ENCODE measurements around the gene SKOR1.

SKOR1 gene

GRCh38 chr15:67823314-67824196 is 1.8 kb upstream of the SKOR1 start:
- Histone ChIP-seq H3K4me1 (ENCODE audit: control insufficient read depth, insufficient read depth, low read length) (peaks cover 49% of the 10 kb centered on the region), H3K9ac (ENCODE audit: low read length) (no peak overlapping the region), H3K4me3 (ENCODE audit: low read length) (no peak overlapping the region), H3K9me3 (ENCODE audit: control insufficient read depth, low read length) (peaks cover 3% of the 10 kb centered on the region), H3K36me3 (ENCODE audit: control insufficient read depth, insufficient read depth, low read length) (no peaks in the 10 kb centered on the region), H3K27me3 (ENCODE audit: control insufficient read depth, insufficient read depth, low read length) (peaks cover 96% of the 10 kb centered on the region)

GRCh38 chr15:67824197-67824968 is 926 bp upstream of the SKOR1 start:
- Histone ChIP-seq H3K27me3 (ENCODE audit: control insufficient read depth, insufficient read depth, low read length) (peaks cover 97% of the 10 kb centered on the region), H3K9me3 (ENCODE audit: control insufficient read depth, low read length) (peaks cover 3% of the 10 kb centered on the region), H3K4me1 (ENCODE audit: control insufficient read depth, insufficient read depth, low read length) (peaks cover 57% of the 10 kb centered on the region)

DNA sequence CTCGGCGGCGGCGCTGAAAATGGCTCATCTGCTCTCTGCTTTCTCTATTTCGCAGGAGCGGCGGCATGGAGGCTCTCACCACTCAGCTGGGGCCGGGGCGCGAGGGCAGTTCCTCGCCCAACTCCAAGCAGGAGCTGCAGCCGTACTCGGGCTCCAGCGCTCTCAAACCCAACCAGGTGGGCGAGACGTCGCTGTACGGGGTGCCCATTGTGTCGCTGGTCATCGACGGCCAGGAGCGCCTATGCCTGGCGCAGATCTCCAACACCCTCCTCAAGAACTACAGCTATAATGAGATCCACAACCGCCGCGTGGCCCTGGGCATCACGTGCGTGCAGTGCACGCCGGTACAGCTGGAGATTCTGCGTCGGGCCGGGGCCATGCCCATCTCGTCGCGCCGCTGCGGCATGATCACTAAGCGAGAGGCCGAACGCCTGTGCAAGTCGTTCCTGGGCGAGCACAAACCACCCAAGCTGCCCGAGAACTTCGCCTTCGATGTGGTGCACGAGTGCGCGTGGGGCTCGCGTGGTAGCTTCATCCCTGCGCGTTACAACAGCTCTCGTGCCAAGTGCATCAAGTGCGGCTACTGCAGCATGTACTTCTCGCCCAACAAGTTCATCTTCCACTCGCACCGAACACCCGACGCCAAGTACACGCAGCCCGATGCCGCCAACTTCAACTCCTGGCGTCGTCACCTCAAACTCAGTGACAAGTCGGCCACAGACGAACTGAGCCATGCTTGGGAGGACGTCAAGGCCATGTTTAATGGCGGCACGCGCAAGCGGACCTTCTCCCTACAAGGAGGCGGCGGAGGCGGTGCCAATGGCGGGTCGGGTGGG is 790 bp downstream of the SKOR1 start:
- H3K4me1 ChIP-seq (ENCODE audit: control insufficient read depth, insufficient read depth, low read length) = peaks cover 49% of the 10 kb centered on the region
- H3K9ac ChIP-seq (ENCODE audit: low read length) = no peak overlapping the region
- H3K9me3 ChIP-seq (ENCODE audit: control insufficient read depth, low read length) = peaks cover 3% of the 10 kb centered on the region
- peaks cover 97% of the 10 kb centered on the region for H3K27me3 ChIP-seq (ENCODE audit: control insufficient read depth, insufficient read depth, low read length)
- no peak overlapping the region for H3K4me3 ChIP-seq (ENCODE audit: low read length)
- H3K36me3 ChIP-seq (ENCODE audit: control insufficient read depth, insufficient read depth, low read length) = no peaks in the 10 kb centered on the region

More at GRCh38 chr15:67824197-67824968, 926 bp upstream of the SKOR1 start:
- Histone ChIP-seq H3K4me3 (ENCODE audit: low read length) (no peak overlapping the region), H3K36me3 (ENCODE audit: control insufficient read depth, insufficient read depth, low read length) (no peaks in the 10 kb centered on the region), H3K9ac (ENCODE audit: low read length) (no peak overlapping the region)

- Histone ChIP-seq H3K4me1 (ENCODE audit: control insufficient read depth, insufficient read depth, low read length) (peaks cover 45% of the 10 kb centered on the region), H3K9ac (ENCODE audit: low read length) (no peak overlapping the region), H3K27me3 (ENCODE audit: control insufficient read depth, insufficient read depth, low read length) (peaks cover 95% of the 10 kb centered on the region), H3K4me3 (ENCODE audit: low read length) (no peak overlapping the region), H3K36me3 (ENCODE audit: control insufficient read depth, insufficient read depth, low read length) (no peaks in the 10 kb centered on the region), H3K9me3 (ENCODE audit: control insufficient read depth, low read length) (no peaks in the 10 kb centered on the region)
Measured at GRCh38 chr15:67826717-67827561, 1.6 kb downstream of the SKOR1 start.

DNA sequence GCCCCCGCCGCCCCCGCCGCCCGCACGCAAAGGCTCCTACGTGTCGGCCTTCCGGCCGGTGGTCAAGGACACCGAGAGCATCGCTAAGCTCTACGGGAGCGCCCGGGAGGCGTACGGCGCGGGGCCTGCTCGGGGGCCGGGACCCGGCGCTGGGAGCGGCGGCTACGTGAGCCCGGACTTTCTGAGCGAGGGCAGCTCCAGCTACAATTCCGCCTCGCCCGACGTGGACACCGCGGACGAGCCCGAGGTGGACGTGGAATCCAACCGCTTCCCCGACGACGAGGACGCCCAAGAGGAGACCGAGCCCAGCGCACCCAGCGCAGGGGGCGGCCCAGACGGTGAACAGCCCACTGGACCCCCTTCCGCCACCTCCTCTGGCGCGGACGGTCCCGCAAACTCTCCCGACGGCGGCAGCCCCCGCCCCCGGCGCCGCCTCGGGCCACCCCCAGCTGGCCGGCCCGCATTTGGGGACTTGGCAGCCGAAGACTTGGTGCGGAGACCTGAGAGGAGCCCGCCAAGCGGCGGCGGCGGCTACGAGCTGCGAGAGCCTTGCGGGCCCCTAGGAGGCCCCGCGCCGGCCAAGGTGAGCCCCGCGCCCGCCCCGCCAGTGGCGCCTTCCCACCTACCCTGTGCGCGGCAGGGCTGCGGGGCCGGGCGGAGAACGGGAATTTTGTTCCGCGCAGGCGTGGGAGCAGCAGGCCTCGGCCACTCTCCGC is 2.4 kb downstream of the SKOR1 start:
- Histone ChIP-seq H3K9ac (ENCODE audit: low read length) (no peak overlapping the region), H3K36me3 (ENCODE audit: control insufficient read depth, insufficient read depth, low read length) (no peaks in the 10 kb centered on the region), H3K4me1 (ENCODE audit: control insufficient read depth, insufficient read depth, low read length) (peaks cover 41% of the 10 kb centered on the region), H3K9me3 (ENCODE audit: control insufficient read depth, low read length) (no peaks in the 10 kb centered on the region), H3K27me3 (ENCODE audit: control insufficient read depth, insufficient read depth, low read length) (peaks cover 95% of the 10 kb centered on the region), H3K4me3 (ENCODE audit: low read length) (no peak overlapping the region)

GRCh38 chr15:67828278-67828968 is 3.1 kb downstream of the SKOR1 start:
- Histone ChIP-seq H3K4me3 (ENCODE audit: low read length) (no peak overlapping the region), H3K36me3 (ENCODE audit: control insufficient read depth, insufficient read depth, low read length) (no peaks in the 10 kb centered on the region), H3K4me1 (ENCODE audit: control insufficient read depth, insufficient read depth, low read length) (peaks cover 45% of the 10 kb centered on the region), H3K27me3 (ENCODE audit: control insufficient read depth, insufficient read depth, low read length) (peaks cover 97% of the 10 kb centered on the region), H3K9me3 (ENCODE audit: control insufficient read depth, low read length) (no peaks in the 10 kb centered on the region), H3K9ac (ENCODE audit: low read length) (no peak overlapping the region)

- Histone ChIP-seq H3K9ac (ENCODE audit: low read length) (no peak overlapping the region), H3K9me3 (ENCODE audit: control insufficient read depth, low read length) (no peaks in the 10 kb centered on the region), H3K27me3 (ENCODE audit: control insufficient read depth, insufficient read depth, low read length) (peaks cover 97% of the 10 kb centered on the region), H3K4me1 (ENCODE audit: control insufficient read depth, insufficient read depth, low read length) (peaks cover 51% of the 10 kb centered on the region), H3K36me3 (ENCODE audit: control insufficient read depth, insufficient read depth, low read length) (no peaks in the 10 kb centered on the region), H3K4me3 (ENCODE audit: low read length) (no peak overlapping the region)
Measured at GRCh38 chr15:67828969-67829646, 3.8 kb downstream of the SKOR1 start.

DNA sequence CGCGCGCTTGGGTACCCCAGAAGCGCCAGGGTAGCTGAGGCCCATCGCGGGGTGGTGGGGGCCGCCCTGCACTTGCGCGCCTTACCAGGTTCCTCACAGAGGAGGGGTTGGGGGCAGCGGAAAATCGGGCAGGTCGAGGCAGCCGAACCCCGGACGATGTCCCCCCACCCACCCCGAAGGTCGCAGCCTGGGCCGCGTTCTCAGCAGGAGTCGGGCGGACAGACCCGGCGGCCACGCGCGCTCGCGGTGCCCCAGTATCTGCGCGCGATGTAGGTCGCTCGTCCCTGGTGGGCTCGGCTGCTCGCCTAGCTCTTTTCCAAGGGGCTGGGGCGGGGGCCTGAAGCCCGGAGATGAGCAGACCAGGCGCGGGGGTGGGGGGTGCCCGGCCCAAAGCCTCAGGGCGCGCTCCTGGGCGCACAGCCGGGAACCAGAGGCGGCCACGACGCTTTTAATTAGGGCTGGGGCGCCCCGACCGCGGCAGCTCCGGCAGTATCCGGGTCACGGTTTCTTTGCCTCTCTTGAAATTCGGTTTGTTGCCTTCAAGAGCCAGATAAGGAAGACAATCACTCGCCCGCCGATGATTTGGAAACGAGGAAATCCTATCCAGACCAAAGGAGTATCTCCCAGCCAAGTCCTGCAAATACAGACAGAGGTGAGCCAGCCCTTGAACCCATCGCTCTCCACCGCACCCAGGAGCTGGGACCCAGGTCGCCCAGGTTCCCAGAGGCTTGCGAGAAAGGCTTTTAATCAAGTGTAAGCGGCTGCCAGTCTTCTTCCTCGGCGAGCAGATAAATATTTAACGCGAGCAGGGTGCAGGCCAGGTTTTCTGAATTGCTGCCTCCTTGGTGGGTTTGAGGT is 4.6 kb downstream of the SKOR1 start:
- Histone ChIP-seq H3K27me3 (ENCODE audit: control insufficient read depth, insufficient read depth, low read length) (peaks cover 97% of the 10 kb centered on the region), H3K9ac (ENCODE audit: low read length) (no peak overlapping the region), H3K4me3 (ENCODE audit: low read length) (no peak overlapping the region), H3K4me1 (ENCODE audit: control insufficient read depth, insufficient read depth, low read length) (peaks cover 52% of the 10 kb centered on the region), H3K9me3 (ENCODE audit: control insufficient read depth, low read length) (no peaks in the 10 kb centered on the region), H3K36me3 (ENCODE audit: control insufficient read depth, insufficient read depth, low read length) (no peaks in the 10 kb centered on the region)

- H3K27me3 ChIP-seq (ENCODE audit: control insufficient read depth, insufficient read depth, low read length) = peaks cover 98% of the 10 kb centered on the region
- no peaks in the 10 kb centered on the region for H3K36me3 ChIP-seq (ENCODE audit: control insufficient read depth, insufficient read depth, low read length)
- H3K9ac ChIP-seq (ENCODE audit: low read length) = no peak overlapping the region
- H3K9me3 ChIP-seq (ENCODE audit: control insufficient read depth, low read length) = no peaks in the 10 kb centered on the region
- H3K4me3 ChIP-seq (ENCODE audit: low read length) = no peak overlapping the region
- peaks cover 59% of the 10 kb centered on the region for H3K4me1 ChIP-seq (ENCODE audit: control insufficient read depth, insufficient read depth, low read length)
Measured at GRCh38 chr15:67831363-67831762, 6.1 kb downstream of the SKOR1 start.

All from mucosa of stomach (tissue), 1 donor.